Liver (tissue), 2 donors: ENCODE results near the gene SMIM33.
"Not testable (repeated sequence)": the region's sequence is repeated elsewhere in the genome, so short reads cannot be mapped to it uniquely, and the experiment has no call there.

Experiments
- MAX ChIP-seq: IDR thresholded peaks from 2 replicates; pipeline ENCODE4 v1.6.1; 2016; ENCODE audit warnings: antibody characterized with exemption
- YY1 ChIP-seq: IDR thresholded peaks from 2 replicates; pipeline ENCODE4 v1.6.1; 2016; ENCODE audit warnings: antibody characterized with exemption, mild to moderate bottlenecking
- ZBTB33 ChIP-seq: IDR thresholded peaks from 2 replicates; pipeline ENCODE4 v1.6.1; 2016; ENCODE audit warnings: antibody characterized with exemption
- TF ChIP-seq, protein P1 (sequence below): fragments of 150-350 bp; IDR thresholded peaks from 2 replicates; pipeline ENCODE4 v1.5.1; 2017; ENCODE audit warnings: improper control_type of control experiment, low read depth, low read length; ENCODE audit not compliant: missing input control
- donor health status: healthy.

GRCh38 chr5:139482890-139483208 is 12.0 kb downstream of the SMIM33 start:
- TF ChIP-seq ZBTB33, MAX, YY1: not testable (repeated sequence)
- TF ChIP-seq, protein P1, sequence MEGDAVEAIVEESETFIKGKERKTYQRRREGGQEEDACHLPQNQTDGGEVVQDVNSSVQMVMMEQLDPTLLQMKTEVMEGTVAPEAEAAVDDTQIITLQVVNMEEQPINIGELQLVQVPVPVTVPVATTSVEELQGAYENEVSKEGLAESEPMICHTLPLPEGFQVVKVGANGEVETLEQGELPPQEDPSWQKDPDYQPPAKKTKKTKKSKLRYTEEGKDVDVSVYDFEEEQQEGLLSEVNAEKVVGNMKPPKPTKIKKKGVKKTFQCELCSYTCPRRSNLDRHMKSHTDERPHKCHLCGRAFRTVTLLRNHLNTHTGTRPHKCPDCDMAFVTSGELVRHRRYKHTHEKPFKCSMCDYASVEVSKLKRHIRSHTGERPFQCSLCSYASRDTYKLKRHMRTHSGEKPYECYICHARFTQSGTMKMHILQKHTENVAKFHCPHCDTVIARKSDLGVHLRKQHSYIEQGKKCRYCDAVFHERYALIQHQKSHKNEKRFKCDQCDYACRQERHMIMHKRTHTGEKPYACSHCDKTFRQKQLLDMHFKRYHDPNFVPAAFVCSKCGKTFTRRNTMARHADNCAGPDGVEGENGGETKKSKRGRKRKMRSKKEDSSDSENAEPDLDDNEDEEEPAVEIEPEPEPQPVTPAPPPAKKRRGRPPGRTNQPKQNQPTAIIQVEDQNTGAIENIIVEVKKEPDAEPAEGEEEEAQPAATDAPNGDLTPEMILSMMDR: not testable (repeated sequence)
